RCC 7860 (cell line): ENCODE results near the gene MROH2A.
"Not testable (repeated sequence)": the region's sequence is repeated elsewhere in the genome, so short reads cannot be mapped to it uniquely, and the experiment has no call there.

Source experiments
- DNase-seq: peaks from one replicate; pipeline ENCODE4 v3.0.0-alpha.2; 2015; ENCODE audit warnings: low spot score
- FAIRE-seq: peaks from 2 replicates; lab custom pipeline; 2012; peaks lifted over from hg19 to GRCh38; lab: Jason Lieb, UNC

The MROH2A gene

GRCh38 chr2:233778030-233778429 is at the start of gene MROH2A:
Gene MROH2A (plus strand): TSS chr2:233778330. CDS start chr2:233779359, 1,029 bp downstream.
- no peak for DNase-seq
- no peak for FAIRE-seq

- FAIRE-seq (no peak), DNase-seq (no peak)
These were observed 49.3 kb upstream of the MROH2A start, which contains the start of gene UGT1A3 for GRCh38 chr2:233728723-233729301. Gene UGT1A3 (plus strand): TSS chr2:233729042. CDS start chr2:233729127, 85 bp downstream.

- DNase-seq, FAIRE-seq: not testable (repeated sequence)
These were observed 41.1 kb upstream of the MROH2A start for GRCh38 chr2:233736868-233737653.

- DNase-seq (no peak), FAIRE-seq (no peak)
These were observed 37.3 kb upstream of the MROH2A start for GRCh38 chr2:233740870-233741269.

- FAIRE-seq, result no peak
These were observed 34.5 kb upstream of the MROH2A start for GRCh38 chr2:233743464-233744259.

GRCh38 chr2:233745073-233745755 is 32.9 kb upstream of the MROH2A start:
- FAIRE-seq, result no peak

More at GRCh38 chr2:233743464-233744259, 34.5 kb upstream of the MROH2A start:
- no peak for DNase-seq

GRCh38 chr2:233745838-233746237 is 32.3 kb upstream of the MROH2A start:
- not testable (repeated sequence) for DNase-seq, FAIRE-seq

More at GRCh38 chr2:233745073-233745755, 32.9 kb upstream of the MROH2A start:
- DNase-seq, result no peak

GRCh38 chr2:233746475-233747282 is 31.5 kb upstream of the MROH2A start:
- no peak for FAIRE-seq
- no peak for DNase-seq

GRCh38 chr2:233747283-233747544 is 30.9 kb upstream of the MROH2A start:
- FAIRE-seq, result no peak

GRCh38 chr2:233750689-233751088 is 27.4 kb upstream of the MROH2A start:
- not testable (repeated sequence) for FAIRE-seq, DNase-seq

More at GRCh38 chr2:233747283-233747544, 30.9 kb upstream of the MROH2A start:
- DNase-seq, result no peak

- not testable (repeated sequence) for FAIRE-seq, DNase-seq
These were observed 26.7 kb upstream of the MROH2A start for GRCh38 chr2:233751212-233752009.

- DNase-seq (no peak), FAIRE-seq (no peak)
These were observed 23.1 kb upstream of the MROH2A start for GRCh38 chr2:233754872-233755611.

GRCh38 chr2:233756429-233757081 is 21.6 kb upstream of the MROH2A start:
- FAIRE-seq, result no peak
- DNase-seq, result no peak

GRCh38 chr2:233758141-233758540 is 20.0 kb upstream of the MROH2A start:
- FAIRE-seq, result no peak
- DNase-seq, result no peak

GRCh38 chr2:233758849-233759248 is 19.3 kb upstream of the MROH2A start:
- no peak for DNase-seq
- FAIRE-seq, result no peak

GRCh38 chr2:233760043-233760442 is 18.1 kb upstream of the MROH2A start, which contains the start of gene UGT1A1:
Gene UGT1A1 (plus strand): TSS chr2:233760270. CDS start chr2:233760288, 18 bp downstream.
- FAIRE-seq (no peak), DNase-seq (no peak)

GRCh38 chr2:233761040-233761769 is 16.9 kb upstream of the MROH2A start:
- FAIRE-seq (no peak), DNase-seq (no peak)
